Testis (tissue), 2 donors: ENCODE results near the gene KLK12.

Experiments
- CTCF ChIP-seq, 3 experiments: fragments of 450-650 bp in 2 of 3; fragments of 200-600 bp in 1 of 3; sonication (generic) in 1 of 3; IDR thresholded peaks; one replicate each; pipeline ENCODE4 v1.5.1; 2016 to 2019; ENCODE audit warnings: antibody characterized with exemption in 3 of 3, mild to moderate bottlenecking in 2 of 3, moderate library complexity in 1 of 3
- POLR2A ChIP-seq: fragments of 450-650 bp; IDR thresholded peaks from one replicate; pipeline ENCODE4 v1.6.1; 2017; ENCODE audit warnings: antibody characterized with exemption, mild to moderate bottlenecking, moderate library complexity

- no peak for TF ChIP-seq CTCF (IDR thresholded peaks at IDR 0.05)
- TF ChIP-seq POLR2A = no peak
These were observed 8.3 kb downstream of the KLK12 start, which contains the start of gene KLK11 for GRCh38 chr19:51026554-51026831.
